Loucy (cell line): ENCODE data around the gene FGF22.

Experiments
- EZH2phosphoT487 ChIP-seq: fragments of 200-600 bp; IDR thresholded peaks from 2 replicates; pipeline ENCODE4 v1.6.1; 2018; ENCODE audit warnings: antibody characterized with exemption, mild to moderate bottlenecking, moderate library complexity, borderline replicate concordance
- TF ChIP-seq, protein P1 (sequence below): fragments of 200-600 bp; sonication (generic); conservative IDR thresholded peaks from 2 replicates; pipeline ENCODE4 v1.5.1; 2014; ENCODE audit warnings: mild to moderate bottlenecking, antibody characterized with exemption, low read length

DNA sequence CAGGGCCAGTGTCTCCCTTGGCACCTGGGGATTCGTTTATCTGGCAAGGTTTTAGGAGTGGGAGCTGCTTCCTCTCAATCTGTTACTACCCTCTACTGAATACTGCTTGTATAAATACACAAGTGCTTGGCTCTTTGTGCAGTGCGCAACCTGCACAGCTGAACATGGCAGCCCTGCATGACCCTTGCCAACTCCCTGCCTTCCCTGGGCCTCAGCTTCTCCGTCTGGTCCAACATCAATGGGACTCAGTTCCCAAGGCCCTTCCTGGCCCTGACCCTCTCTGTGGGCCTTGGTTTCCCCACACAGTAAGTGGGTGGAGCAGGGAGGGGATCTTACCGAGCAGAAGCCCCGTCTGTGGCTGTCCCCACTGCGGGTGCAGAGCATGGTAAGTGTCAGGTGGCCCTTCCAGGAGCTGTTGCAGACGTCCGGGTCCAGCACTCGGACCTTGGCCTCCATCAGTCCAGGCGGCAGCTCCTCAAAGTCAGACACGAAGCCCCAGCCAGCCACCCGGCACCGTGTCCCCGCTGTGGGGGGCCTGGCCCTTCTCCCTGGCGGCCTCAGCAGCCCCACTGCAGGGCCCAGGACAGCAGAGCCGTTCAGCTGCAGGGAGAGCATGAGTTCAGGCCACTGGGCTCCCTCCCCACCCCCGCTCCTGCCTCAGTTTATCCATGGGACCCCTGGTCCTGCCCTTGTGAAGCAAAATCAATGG is 47.1 kb downstream of the FGF22 start:
- TF ChIP-seq, protein P1, sequence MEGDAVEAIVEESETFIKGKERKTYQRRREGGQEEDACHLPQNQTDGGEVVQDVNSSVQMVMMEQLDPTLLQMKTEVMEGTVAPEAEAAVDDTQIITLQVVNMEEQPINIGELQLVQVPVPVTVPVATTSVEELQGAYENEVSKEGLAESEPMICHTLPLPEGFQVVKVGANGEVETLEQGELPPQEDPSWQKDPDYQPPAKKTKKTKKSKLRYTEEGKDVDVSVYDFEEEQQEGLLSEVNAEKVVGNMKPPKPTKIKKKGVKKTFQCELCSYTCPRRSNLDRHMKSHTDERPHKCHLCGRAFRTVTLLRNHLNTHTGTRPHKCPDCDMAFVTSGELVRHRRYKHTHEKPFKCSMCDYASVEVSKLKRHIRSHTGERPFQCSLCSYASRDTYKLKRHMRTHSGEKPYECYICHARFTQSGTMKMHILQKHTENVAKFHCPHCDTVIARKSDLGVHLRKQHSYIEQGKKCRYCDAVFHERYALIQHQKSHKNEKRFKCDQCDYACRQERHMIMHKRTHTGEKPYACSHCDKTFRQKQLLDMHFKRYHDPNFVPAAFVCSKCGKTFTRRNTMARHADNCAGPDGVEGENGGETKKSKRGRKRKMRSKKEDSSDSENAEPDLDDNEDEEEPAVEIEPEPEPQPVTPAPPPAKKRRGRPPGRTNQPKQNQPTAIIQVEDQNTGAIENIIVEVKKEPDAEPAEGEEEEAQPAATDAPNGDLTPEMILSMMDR: no peak
- TF ChIP-seq EZH2phosphoT487: no peak
